Choroid plexus epithelial cell (primary cell): ENCODE results near the gene NIT1.
A peak's percentile ranks its signal among the peaks of the same experiment; 100 is the strongest.

Source experiments
- DNase-seq: peaks from one replicate; pipeline ENCODE4 v3.0.0-alpha.2; 2010; ENCODE audit warnings: low read depth
- H3K4me3 ChIP-seq: 2 replicates; pipeline ENCODE4 v1.5.1; 2011; ENCODE audit warnings: low read depth, mild to moderate bottlenecking, control low read depth, low read length, moderate library complexity
- CTCF ChIP-seq: conservative IDR thresholded peaks from 2 replicates; pipeline ENCODE4 v1.5.1; 2011; ENCODE audit warnings: low read depth, mild to moderate bottlenecking, control low read depth, inconsistent platforms, low read length, moderate library complexity

NIT1 gene

GRCh38 chr1:161161652-161162051 lies 43.7 kb downstream of the NIT1 start:
- DNase-seq, result no peak
- no peak for TF ChIP-seq CTCF
- H3K4me3 ChIP-seq, result no peak overlapping the region

GRCh38 chr1:161162052-161162451 lies 44.1 kb downstream of the NIT1 start:
- no peak overlapping the region for H3K4me3 ChIP-seq
- no peak for DNase-seq
- TF ChIP-seq CTCF, result no peak

GRCh38 chr1:161162806-161163205 lies 44.9 kb downstream of the NIT1 start:
- no peak overlapping the region for H3K4me3 ChIP-seq
- DNase-seq, result no peak
- TF ChIP-seq CTCF, result no peak

- H3K4me3 ChIP-seq, result no peak overlapping the region
- TF ChIP-seq CTCF, result no peak
- no peak for DNase-seq
Observed at GRCh38 chr1:161163793-161164192, 45.9 kb downstream of the NIT1 start.

GRCh38 chr1:161164901-161165610 lies 47.2 kb downstream of the NIT1 start:
- no peak for DNase-seq
- H3K4me3 ChIP-seq, result peak overlapping the region; percentile 84
- no peak for TF ChIP-seq CTCF

GRCh38 chr1:161165742-161166668 lies 48.1 kb downstream of the NIT1 start, which contains the start of gene PPOX:
PPOX (plus strand) TSS chr1:161166426; CDS start chr1:161166848, 422 bp downstream.
- peak; percentile 99 for DNase-seq
- TF ChIP-seq CTCF, result peak; percentile 69
- peak within 1 kb of the TSS; percentile 84 for H3K4me3 ChIP-seq
